ENCODE results near the gene ACER2.
A peak's percentile ranks its signal among the peaks of the same experiment; 100 is the strongest.

Gene ACER2

GRCh38 chr9:19456426-19456825 is 47.6 kb downstream of the ACER2 start:
- no peak for DNase-seq (ENCODE audit: low read depth in 2 of 2)

- peak; percentile 35 to 38 for DNase-seq (ENCODE audit: low read depth in 2 of 2)
Measured at GRCh38 chr9:19456996-19457692, 48.3 kb downstream of the ACER2 start.

DNA sequence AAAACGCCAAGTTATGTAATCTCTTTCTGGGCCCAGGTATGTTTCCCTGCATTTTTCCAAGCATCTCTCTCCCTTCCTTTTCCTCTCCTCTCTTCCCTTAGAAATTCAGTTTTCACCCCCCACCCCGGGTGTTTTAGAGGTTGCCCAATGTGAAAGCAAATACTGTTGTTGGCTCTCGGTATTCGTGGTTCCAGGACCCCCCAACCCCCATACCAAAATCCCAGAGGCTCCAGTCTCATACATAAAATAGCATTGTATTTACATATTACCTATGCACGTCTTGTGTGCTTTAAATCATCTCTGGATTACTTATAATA is 48.8 kb downstream of the ACER2 start:
- DNase-seq (ENCODE audit: low read depth in 2 of 2): no peak

DNA sequence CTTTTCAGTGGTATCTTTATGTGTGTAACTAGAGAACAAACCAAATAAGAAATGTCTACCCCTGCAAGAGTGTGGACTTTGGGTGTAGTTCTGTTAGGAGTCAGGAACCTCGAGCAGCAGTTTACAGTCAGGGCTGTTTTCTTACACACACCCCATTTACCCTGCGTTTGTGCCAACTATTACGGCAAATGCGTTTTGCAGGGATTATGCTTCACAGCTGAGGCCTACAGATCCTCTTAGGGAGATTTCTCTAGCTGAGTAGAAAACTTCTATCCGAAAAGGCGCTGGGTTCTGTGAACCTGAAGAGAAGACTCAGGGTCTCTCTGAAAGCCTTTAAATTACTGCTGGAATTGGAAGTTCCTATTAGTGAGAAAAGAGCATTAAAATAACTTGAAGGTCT is 51.4 kb downstream of the ACER2 start:
- no peak for DNase-seq (ENCODE audit: low read depth in 2 of 2)

DNA sequence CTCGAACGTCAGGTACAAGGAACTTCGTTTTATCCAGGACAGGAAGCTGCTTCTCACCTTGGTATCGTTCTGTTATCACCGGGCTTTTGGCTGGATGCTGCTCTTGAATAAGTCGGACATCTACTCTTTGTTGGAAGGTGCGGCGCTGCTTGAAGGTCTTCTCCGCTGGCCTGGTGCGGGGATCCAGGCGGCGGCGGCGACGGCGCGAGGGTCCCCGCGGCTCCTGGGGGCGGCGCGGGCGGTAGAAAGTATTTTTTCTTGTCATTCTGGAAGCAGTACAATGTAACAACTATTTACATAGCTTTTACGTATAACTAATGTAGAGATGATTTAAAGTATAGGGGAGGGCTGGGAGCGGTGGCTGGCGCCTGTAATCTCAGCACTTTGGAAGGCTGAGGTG is 52.3 kb downstream of the ACER2 start:
- DNase-seq (ENCODE audit: low read depth in 2 of 2): no peak

DNA sequence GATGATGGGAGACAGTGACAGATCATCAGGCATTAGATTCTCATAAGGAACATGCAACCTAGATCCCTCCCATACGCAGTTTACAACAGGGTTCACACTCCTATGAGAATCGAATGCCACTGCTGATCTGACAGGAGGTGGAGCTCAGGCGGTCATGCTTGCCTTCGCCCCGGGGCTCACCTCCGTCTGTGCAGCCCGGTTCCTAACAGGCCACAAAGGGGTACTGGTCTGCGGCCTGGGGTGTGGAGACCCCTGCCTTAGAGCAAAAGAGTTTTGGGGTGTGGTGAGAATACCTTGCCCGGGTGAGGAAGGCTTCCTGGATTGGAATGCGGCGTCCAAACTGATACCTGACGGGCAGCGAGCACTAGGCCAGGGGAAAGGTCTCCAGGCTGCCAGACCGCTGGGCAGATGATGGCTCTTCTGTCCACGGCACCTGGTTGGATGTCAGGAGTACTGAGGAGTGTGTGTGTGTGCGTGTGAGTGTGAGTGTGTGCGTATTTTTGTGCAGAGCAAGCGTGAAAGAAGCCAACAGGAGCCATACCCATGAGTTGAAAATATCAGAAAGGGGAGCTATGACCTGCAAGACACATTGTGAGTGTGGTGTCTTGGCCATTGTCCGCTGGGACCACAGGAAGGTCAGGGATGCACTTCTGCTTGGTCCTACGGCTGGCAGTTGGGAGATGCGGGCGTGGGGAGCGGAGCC is 55.4 kb downstream of the ACER2 start:
- no peak for DNase-seq (ENCODE audit: low read depth in 2 of 2)

GRCh38 chr9:19464764-19465585 is 56.2 kb downstream of the ACER2 start:
- peak; percentile 36 to 41 for DNase-seq (ENCODE audit: low read depth in 2 of 2)

GRCh38 chr9:19465586-19466279 is 56.9 kb downstream of the ACER2 start:
- DNase-seq (ENCODE audit: low read depth in 2 of 2): no peak

- DNase-seq (ENCODE audit: low read depth in 2 of 2): no peak
Measured at GRCh38 chr9:19466280-19466639, 57.5 kb downstream of the ACER2 start.

- DNase-seq (ENCODE audit: low read depth in 2 of 2): no peak
Measured at GRCh38 chr9:19469271-19469670, 60.5 kb downstream of the ACER2 start.

DNA sequence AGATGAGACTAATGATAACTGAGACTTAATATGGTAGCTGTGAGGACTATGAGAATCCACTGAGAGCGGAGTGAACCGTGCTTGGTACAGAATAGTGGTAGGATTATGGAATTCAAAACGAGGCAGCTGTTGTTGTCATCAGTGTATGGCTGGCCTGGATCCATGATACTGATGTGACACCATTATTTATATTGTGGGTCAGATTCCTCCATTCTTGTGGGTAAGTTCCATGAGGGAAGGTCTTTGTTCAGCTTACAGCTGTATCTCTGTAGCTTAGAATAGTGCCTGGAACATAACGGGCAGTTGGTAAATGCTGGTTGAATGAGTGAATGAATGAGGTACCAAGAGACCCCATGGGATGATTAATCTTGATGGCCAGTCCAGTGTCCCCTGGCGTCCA is 61.8 kb downstream of the ACER2 start:
- no peak for DNase-seq (ENCODE audit: low read depth in 2 of 2)

DNA sequence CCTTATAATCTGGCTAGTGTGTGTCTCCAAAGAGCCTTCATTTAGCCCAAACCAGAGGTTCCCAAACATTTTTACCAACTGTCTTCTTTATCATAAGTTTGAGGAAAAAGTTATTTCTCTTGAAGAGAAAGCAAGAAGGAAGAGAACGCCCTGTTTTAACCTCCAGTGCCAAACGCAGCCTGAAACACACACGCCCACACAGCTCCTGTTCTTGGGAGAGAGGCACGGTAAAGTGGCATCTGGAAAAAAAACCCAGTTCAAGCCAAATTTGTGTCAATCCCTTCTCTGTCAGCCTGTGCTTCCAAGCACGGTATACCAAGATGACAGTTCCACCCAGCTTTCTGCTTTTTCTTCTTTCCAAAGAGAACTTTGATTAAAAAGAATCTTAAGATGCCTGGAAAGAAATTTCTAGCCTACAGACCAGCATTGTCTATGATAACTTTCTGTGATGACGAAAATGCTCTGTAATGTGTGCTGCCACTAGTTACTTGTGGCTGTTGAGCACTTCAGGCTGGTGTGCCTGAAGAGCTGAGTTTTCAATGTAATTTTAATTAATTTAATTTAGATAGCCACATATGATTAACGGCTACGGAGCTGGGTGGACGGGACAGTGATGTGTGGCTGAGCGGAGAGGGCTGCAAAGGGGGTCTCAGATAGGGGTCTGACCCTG is 62.3 kb downstream of the ACER2 start:
- DNase-seq (ENCODE audit: low read depth in 2 of 2): no peak

GRCh38 chr9:19471737-19472648 is 63.2 kb downstream of the ACER2 start:
- DNase-seq (ENCODE audit: low read depth in 2 of 2): peak in 1 of 2 donors; percentile 3

GRCh38 chr9:19473605-19474004 is 64.8 kb downstream of the ACER2 start:
- no peak for DNase-seq (ENCODE audit: low read depth in 2 of 2)

DNA sequence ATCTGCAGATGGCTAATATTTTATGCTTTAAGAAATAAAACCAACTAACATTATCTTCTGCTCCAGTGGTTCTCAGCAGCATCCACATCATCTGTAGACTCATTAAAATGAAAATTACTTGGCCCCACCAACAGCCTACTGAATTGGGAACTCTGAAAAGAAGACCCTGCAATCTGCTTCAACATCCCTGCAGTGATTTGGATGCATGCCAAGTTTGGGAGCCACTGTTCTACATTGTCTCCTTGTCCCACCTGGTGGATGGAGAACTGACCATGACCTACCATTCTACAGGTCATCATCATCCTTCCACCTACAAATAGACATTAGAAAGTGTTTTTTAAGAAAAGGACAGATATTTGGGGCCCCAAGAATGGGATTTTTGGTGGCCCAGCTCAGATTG is 71.1 kb downstream of the ACER2 start:
- no peak for DNase-seq (ENCODE audit: low read depth in 2 of 2)

DNA sequence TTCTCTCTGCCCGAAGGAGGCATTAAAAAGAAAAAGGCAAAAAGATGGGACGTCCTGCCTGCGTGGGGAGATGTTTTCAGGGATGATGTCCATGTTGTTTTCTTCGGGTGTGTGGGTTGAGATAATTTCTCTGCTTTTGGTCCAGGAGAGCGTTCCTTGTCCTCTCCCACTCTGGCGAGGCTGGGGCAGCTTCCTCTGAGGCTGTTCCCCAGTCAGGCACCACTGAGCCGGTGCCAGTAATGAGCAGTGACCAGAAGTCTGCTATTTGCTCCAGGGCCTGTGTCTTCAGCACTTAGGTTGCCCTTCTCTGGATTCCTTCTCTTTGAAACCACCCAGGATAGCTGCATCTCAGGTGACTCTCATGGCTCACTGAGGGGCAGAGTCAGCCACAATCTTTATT is 71.5 kb downstream of the ACER2 start:
- no peak for DNase-seq (ENCODE audit: low read depth in 2 of 2)

- no peak for DNase-seq (ENCODE audit: low read depth in 2 of 2)
Measured at GRCh38 chr9:19481121-19481870, 72.5 kb downstream of the ACER2 start.

DNA sequence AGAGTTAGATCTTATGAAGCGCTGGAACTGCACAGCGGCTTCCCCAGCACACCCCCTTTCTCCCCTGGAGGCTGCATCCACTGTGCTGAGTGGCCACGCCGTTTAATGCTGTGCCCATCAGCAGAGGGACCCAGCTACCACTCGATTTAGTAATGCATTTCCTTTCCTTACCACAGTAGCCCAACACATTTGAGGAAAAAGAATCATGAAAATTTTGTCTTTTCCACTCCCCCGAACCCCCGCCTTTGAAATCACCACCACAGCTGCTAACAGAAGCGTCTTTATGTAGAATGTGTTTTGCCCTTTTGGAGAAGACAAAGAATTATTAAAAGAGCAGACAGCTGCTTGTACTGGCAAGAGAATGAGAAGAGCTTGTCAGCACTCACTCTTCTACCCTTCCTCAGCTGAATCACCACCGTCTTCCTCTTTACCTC is 73.2 kb downstream of the ACER2 start:
- DNase-seq (ENCODE audit: low read depth in 2 of 2): no peak

DNA sequence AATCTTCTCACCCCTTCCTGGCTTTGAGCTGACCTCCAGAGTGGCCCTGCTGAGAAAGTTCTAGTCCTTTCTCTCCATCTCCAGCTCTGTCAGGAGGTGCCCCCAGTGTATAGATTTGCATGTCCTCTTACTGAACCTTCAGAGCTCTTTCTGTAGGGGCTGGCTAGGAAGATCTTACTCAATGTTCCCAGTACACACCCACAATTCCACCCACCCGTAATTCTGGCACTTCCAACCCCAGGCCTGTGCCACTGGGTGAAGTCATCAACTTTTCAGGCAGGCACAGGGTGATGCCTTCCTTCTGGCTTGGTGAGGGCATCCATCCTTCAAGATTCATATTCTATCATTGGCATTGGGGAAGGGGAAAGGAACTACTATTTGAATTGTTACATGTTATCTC is 75.9 kb downstream of the ACER2 start:
- DNase-seq (ENCODE audit: low read depth in 2 of 2): no peak

DNA sequence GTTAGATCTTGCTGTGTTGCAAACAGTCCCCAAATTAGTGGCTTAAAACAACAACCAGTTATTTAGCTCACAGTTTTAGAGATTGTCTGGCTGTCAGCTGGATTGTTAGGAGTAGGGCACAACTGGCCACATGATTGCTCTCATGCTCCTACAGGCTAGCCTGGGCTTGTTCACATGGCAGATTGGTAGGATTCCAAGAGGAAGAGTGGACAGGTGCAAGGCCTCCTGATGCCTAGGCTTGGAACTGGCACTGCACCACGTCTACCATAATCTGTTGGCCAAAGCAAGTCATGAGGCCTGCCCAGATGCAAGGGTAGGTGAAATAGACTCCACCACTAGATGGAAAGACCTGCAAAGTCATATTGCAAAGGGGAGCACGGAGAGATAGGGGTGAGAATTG is 76.4 kb downstream of the ACER2 start:
- no peak for DNase-seq (ENCODE audit: low read depth in 2 of 2)

Measured in stimulated activated CD8-positive, alpha-beta memory T cell treated with anti-CD3 and anti-CD28 coated beads, Interleukin-2, amount 100 ng/mL, for 1 hour (primary cell).